HG03135 (cell line): ENCODE results near the gene EHF.
"Not testable (repeated sequence)": the region's sequence is repeated elsewhere in the genome, so short reads cannot be mapped to it uniquely, and the experiment has no call there.

ENCODE experiments used
- ATAC-seq: cut with Tn5 transposase; IDR thresholded peaks from one replicate; pipeline ENCODE4 v1.9.1; 2021; ENCODE audit warnings: mild to moderate bottlenecking, moderate library complexity; ENCODE audit not compliant: unreplicated experiment

The EHF gene

DNA sequence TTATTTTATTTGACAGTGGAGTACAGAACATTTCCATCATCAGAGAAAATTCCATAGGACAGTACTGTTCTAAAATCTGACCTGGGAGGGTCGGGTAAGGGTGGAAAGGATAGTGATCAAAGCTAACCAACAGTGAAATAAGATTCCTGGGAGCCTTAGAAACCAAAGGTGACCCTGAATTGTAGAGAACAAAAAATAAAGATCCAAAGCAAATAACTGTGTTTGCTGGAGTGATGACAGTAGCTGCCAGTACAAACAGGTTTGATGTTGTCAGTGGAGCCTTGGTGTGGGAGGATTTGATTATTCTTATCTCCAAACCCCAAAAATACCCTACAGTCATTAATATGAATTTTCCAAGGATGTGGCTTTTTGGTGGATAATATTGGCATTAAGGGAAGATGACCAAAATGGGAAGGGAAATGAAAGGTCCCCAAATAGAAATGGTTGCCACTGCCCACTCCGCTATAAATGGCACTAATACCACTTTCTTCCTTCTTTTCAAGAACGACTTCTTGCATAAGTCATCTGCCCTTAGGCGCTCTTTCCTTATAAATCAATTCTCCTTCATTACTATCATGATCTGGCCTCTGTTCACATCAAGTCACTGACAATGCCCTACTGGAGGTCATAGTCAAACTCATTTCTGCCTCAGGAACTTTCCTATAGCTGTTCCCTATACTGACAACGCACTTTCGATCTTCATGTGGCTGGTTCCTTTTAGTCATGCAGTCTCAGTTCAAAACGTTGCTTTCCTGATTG, 44.4 kb downstream of the EHF start:
- no peak for ATAC-seq

DNA sequence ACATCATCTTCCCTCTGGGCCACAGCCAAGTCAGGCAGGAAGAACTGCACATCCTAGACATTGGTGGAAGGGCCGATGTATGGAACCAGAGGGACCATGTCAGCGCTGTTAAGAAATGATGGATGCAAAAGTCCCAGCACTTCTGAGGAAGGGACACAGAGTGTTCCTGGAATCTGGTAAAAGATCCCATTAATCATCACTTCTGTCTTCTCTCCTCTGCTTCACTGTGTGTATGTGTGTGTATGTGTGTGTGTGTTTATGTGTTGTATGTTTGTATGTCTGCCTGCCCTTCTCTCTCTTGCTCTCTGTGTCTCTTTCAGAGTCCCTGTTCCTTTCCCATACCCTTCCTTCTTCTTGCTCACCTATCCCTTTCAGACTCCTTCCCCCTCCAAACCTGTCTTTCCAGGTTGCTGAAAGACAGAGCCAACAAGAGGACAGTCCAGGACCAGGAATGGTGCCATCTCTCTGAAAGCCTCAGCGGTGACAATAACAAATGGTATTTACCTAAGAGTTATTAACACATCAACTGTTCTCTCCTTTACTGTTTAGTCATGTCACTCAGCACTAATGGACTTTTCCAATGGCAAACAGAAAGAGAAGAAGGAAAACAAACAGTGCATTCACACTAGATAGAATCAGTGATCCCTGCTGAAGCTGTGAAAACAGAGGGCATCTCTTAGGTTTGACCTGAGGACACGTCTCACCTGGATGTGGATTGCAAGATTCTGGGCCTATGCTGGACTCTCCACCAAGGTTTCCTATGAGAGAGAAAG, 47.1 kb downstream of the EHF start:
- ATAC-seq: no peak

GRCh38 chr11:34668583-34669053, 47.7 kb downstream of the EHF start:
- ATAC-seq: no peak

DNA sequence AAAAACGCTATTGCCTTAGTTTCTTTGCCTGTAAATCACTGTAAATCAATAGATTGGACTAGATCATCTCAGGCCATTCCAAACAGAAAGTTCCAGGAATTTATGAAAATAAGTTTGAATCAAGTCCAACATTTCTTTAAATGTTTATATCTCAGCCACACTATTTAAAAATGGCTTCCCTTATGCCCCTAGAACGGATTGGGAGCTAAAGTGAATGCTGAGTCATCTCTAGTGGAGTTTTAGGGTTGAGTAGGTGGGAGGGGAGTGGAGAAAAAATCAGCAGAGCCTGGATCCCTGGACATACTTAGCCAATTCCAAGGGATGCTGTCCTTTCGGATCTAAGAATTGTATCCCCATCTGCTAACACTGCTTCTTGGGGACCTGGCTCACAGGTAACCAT, 48.6 kb downstream of the EHF start:
- no peak for ATAC-seq

- ATAC-seq: no peak
Observed at GRCh38 chr11:34671117-34671516, 50.2 kb downstream of the EHF start.

GRCh38 chr11:34671946-34672345, 51.1 kb downstream of the EHF start:
- ATAC-seq: no peak

- ATAC-seq: no peak
Observed at GRCh38 chr11:34674038-34674437, 53.1 kb downstream of the EHF start.

GRCh38 chr11:34676227-34676626, 55.3 kb downstream of the EHF start:
- no peak for ATAC-seq

DNA sequence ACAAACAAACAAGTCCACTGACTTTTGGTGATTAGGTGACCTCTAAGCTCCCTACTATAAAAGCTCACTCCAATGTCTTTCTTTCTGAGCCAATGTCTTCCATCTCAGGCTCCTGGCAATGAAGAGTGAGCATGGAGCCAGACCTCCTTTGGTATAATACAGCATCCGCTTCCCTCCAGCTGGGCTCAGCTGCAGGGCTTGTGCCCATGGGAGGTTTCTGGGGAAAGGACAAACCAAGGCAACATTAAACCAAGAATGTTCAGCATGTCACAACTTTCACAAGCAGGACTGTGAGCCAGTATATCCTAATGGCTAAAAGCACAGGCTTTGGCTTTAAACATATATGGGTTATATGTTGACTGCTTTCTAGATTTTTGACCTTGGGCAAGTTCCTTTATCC, 58.8 kb downstream of the EHF start:
- no peak for ATAC-seq

DNA sequence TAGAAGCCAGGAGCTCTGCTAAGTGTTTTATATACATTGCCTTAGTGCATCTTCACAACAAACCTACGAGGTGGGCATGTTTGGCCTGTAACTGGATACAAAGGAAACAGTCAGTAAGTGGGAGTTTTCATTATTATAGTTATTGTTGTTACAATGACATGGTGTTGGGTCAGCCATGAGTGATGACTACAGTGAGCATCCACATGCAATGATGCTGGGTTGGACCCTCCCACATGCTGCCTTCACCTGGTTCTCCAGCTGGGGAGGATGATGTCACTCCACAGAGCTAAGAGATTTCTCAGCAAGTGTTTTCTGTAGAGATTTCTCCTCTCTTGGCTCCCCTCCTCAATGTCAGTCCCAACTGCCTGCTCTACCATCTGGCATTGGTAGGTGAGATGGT, 59.3 kb downstream of the EHF start:
- ATAC-seq: no peak

DNA sequence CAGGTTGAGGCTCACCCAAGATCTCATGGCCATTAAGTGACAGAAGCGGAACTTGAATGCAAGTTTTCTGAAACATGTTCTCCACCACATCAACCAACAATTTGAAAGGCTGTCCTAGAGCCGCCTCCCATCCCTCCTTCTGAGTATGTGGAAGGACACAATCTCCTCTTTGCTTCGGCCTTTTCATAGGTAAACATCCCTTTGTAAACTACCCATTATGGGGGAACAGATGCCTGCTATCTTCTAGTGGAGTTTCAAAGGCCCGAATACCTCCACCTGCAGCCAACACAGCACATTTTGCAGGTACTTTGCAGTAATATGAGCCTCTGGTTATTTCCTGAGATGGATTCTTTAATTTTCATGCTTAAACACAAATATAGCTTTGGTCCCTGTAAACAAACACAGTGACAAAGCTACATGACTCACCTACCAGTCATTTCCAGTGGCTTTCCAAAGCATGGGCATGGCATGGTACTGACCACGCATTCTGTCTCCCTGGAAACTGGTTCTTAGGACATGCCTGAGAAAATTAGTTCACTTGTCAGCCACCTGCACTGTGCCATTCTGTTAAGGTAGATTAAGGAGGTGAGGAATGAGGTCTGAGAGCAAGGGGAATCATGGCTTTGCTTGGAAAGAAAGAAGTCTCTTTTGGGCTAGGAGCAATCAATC, 60.2 kb downstream of the EHF start:
- no peak for ATAC-seq

- ATAC-seq: no peak
Observed at GRCh38 chr11:34682825-34683224, 61.9 kb downstream of the EHF start.

GRCh38 chr11:34683396-34683795, 62.5 kb downstream of the EHF start:
- no peak for ATAC-seq

- ATAC-seq: no peak
Observed at GRCh38 chr11:34685864-34686263, 65.0 kb downstream of the EHF start.

- not testable (repeated sequence) for ATAC-seq
Observed at GRCh38 chr11:34692299-34692698, 71.4 kb downstream of the EHF start.

DNA sequence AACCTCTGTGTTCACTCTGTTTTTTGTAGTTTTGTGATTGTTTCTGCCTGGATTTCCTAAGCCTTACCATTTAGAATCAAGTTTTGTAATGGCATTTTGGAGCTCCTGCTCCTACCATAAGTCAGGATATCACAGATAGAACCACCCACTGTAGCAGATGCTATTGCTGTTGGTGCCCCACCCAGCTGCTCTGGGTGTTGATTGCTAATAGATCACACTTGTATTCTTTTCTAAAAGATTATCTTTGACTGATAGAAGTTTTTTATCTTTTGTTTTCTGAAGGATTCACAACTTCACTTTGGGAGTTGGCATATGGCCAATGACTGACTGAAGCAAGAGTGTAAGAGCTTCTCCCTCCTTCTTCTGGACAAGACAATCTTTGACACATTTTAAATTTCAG, 76.0 kb downstream of the EHF start:
- ATAC-seq: no peak

DNA sequence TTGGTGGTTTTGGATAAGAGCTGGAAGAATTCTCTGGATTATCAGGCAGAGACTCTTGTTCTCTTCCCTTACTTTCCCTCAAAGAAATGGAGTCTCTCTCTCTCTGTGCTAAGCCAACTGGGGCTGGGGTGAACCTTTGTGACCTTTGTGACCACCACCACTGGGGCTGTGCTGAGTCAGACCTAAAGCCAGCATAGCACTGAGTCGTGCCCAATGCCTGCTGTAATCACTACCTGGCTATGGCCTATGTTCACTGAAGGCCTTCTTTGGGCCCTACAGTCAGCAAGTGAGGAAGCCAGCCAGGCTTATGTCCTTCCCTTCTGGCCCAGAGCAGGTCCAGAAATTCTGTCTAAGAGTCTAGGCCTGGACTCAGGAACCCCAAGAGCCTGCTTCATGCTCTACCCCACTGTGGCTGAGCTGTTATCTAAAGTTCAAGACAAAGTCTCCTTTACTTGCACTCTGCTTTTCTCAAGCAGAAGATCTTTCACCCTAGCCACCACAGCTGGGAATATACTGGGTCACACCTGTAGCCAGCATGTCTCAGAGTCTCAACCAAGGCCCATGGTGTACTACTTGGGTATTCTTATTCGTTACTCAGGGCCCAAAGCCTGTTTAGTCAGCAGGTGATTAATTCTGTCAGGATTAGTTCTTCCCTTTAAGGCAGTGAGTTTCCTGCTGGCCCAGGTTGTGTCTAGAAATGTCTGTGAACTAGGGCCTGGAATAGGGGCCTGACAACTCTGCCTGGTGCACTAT, 86.0 kb downstream of the EHF start:
- no peak for ATAC-seq

- no peak for ATAC-seq
Observed at GRCh38 chr11:34707462-34707840, 86.6 kb downstream of the EHF start.
